ENCODE measurements around the gene KLHL2.
"Not testable (repeated sequence)": the region's sequence is repeated elsewhere in the genome, so short reads cannot be mapped to it uniquely, and the experiment has no call there.

Gene KLHL2

DNA sequence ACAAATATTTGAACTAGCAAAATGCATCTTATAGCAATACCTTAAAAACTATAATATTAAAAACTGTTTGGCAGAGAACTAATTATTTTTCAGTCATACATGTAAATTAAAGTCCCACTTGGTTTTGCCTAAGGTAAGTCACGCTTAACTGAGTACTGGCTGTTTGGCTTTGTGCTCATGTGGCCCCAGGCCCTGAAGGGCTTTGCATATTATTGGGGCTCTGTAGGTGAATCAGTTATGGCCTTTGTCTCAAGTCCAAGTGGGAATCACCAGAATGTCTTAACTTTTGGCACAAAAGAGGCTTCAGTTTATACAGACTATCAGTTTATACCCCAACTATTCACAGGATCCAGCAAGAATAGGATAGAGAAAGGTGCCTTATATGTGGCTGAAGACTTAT, 29.5 kb downstream of the KLHL2 start:
- DNase-seq: not testable (repeated sequence)

DNA sequence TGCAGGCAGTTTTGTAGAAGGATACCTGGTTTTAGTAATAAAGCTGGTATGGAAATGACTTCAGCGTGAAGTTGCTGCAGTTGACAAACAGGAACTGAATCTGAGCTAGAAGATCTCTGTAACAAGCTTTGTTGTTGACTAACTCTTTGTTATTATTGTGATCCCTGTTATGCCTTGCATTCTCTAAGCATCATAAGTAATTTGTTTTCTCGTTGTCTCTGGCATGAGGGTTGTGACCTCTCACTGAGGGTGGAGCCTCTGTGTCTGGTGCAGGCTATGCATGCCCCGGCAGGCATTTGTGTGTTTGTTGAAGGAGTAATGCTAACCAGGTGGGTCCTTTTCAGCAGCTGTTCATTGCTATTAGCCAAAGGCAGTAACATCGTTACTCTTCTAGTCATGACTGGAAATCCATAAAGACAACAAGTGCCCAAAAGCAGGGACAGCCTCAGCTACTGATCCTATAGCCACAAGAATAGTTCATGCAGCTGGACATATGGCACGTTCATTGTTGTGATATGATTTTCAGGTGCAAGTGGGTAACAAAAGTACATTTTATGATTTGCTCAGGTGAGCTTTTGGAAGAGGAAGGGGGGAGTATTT, 30.8 kb downstream of the KLHL2 start:
- DNase-seq: not testable (repeated sequence)

DNA sequence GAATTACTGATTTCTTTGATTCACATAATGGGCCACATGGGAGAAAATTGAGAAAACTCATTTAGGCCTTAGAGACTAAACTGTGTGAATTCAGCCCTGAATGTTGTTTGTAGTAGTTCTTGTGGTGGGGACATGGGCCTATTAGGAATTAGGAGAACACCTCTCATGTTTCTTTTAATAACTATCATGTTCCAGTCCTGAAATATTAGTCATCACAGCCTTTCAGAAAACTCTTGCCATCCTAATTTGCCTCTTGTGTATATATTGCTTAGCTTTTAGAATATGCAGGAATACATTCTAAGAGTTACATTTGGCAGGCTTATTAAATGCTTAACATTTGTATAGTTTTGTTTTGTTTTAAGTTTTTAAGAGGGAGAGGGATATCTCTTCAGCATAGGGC, 33.4 kb downstream of the KLHL2 start:
- not testable (repeated sequence) for DNase-seq

DNA sequence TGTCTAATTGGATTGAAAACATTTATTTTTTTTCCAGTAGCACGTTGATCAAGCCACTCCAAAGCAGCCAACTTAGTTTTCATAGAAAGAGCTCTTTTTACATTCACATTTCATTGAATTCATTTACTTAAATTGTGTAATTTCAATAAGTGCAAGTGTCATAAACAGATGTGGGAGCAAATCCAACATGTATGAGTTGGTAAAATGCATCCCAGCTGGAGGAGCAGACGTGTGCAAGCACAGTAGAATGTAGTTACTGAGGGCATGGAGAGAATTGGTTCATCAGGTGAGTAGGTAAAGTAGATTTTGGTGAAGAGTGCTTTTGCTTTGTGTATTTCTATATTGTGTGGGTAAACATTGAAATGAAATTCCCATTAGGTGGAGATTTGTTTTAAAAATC, 36.8 kb downstream of the KLHL2 start:
- DNase-seq: not testable (repeated sequence)

DNA sequence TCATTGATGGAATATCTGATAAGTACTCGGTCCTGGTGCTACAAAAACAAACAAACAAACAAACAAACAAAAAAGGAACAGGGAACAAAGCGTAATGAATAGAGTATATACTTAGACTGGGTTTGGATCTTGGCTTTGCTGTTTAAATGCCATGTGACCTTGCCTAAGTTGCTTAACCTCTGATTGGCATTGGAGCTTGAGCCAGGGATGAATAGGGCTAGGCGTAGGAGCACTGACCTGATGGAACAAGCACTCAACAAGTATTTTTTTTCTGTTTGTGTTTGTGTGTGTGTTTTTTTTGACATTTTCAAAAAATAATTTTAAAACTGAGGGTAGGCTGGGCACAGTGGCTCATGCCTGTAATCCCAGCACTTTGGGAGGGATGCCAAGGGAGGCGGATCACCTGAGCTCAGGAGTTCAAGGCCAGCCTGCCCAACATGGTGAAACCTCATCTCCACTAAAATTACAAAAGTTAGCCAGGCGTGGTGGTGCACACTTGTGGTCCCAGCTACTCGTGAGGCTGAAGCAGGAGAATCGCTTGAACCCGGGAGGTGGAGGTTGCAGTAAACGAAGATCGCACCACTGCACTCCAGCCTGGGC, 37.3 kb downstream of the KLHL2 start:
- not testable (repeated sequence) for DNase-seq

DNA sequence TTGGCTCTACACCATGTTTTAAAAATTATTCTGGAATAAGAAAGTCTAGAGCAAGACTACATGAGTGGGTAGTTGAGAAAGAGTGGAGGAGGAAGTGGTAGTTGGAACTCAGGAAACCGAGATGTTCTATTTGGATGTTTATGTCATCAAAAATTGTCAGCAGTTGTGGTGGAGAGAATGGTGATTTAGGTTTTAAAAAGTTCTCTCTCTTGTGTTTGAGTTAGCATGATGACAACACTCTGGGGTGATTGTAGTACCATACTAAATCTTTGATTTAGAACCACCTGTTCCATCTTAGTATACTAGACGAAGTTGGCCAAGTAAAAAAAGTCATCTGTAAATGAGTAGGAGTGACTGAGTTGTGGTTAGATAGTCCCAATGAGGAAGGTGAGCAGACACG, 40.7 kb downstream of the KLHL2 start:
- no peak for DNase-seq

DNA sequence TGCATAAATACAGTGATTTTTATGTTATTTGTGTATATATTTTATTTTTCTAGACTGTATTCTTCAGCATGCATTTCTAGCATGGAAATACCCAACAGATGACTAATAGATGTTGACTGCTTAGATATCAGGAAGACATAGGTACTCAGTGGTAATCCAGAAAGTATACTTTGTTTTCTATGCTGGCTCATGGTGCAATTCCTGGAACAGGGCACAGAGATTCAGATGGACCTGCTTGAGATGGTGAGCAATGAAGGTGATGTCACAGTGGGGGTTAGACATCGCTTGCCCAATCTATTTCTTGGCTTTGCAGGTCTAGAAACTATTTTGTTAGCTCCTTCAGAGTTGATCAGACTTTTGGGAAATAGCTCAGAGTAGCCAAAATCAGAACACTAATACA, 41.5 kb downstream of the KLHL2 start:
- DNase-seq: not testable (repeated sequence)

DNA sequence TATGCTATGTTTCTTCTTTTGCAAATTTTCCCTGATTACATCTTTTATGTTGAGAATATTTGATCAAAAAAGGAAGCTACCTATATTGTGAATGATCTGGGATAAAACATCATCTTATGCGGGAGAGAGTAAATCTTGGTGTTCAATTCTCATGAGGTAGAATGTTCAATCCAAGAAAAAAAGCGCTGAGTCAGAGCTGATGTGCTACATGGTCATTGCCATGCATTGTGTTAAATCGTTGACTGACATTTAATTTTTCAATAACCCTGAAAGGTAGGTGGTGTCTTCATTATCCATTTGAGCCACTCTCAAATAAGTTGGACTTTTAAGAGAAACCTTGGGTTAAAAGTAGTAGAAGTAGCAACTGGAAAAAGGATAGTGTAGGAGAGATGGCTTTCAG, 47.4 kb downstream of the KLHL2 start:
- not testable (repeated sequence) for DNase-seq

DNA sequence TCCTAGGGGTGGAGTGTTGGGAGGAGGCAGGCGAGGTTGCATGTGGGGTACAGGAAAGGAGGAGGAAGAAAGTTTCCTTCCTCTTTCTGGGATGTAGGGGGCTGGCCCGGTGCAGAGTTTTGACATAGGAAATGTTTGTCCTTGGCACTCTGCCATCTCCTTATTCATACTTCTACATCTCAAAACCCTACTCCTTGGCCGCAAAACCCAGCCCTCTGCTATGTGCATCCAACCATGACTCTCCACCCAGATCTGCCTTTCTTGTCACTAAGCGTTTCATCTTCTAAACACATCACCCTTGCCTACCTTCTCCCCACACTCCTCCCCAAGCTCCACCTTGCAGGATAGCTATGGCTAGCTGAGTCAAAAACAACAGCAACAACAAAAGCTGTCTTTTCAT, 48.1 kb downstream of the KLHL2 start:
- DNase-seq: peak; percentile 4

DNA sequence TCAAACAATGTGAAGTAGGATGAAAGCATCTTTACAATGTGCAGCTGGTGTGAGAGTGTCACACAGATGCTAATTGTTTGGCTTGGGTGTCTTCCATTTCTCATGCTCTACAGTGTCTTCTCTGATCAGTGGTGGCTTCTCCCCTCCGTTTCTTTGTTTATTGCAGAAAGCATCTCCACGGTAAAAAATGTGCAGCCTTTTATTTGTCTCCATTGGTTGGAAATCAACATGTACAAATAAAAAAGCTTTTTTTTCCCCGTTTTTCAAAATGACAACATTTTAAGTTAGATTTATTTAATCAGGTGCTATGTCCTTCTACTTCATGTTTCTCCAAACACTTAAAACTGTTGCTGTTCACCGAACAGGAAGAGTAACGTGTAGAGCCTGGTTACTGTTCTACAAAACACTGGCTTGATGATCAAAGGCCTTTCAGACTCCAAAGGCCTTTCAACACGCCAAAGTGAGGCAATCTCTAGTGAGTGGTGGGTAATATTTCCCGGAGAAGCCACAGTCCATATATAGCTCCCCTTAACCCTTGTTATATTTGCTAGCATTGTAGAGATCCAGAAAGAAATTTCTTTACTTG, 48.8 kb downstream of the KLHL2 start:
- DNase-seq: not testable (repeated sequence)

DNA sequence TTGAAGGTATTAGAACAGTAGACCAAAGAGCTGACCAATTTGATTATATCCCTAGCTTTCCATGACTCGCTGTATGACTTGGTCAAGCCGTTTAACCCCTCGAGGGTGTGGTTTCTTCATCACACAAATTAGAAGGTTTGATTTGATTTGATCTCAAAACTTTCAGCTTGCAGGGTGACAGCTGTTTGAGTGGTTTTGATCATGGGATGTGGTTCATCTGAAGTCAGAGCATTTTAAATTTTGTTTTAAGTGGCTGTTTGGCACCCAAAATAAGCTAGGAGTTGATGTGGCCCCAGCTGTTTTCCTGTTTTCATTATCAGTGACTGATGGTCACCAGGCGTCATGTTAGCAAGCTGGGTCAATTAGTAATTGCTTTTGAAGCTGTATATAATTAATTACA, 52.4 kb downstream of the KLHL2 start:
- not testable (repeated sequence) for DNase-seq

DNA sequence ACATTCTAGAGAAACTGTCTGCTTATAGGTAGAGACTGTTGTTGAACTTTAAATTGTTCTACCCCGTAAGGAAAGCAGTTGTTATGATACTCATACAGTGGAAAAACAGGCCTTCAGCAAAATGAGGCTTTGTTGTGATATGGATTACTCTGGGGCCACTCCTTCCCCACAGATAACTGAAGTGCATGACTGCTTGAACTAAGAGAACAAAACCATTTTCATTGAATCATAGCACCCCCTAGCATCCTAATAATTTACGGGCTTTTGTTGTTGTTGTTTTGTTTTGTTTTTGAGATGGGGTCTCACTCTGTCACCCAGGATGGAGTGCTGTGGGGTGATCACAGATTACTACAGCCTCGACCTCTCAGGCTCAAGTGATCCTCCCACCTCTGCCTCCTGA, 54.9 kb downstream of the KLHL2 start:
- DNase-seq: not testable (repeated sequence)

DNA sequence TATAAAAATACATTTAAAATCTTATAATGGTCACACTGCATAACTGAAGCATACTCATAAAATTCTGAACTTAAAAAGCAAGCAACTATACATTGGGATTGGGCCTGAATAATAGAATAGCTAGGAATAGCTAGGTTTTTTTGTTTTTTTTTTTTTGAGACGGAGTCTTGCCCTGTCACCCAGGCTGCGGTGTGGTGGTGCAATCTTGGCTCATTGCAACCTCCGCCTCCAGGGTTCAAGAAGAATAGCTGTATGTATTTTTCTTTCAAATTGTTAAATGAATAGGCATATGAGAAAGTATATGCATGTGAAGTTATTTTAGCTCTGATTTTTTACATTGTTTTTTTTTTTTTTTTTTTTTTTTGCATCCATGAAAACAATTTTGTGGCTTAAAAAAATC, 56.1 kb downstream of the KLHL2 start:
- not testable (repeated sequence) for DNase-seq

DNA sequence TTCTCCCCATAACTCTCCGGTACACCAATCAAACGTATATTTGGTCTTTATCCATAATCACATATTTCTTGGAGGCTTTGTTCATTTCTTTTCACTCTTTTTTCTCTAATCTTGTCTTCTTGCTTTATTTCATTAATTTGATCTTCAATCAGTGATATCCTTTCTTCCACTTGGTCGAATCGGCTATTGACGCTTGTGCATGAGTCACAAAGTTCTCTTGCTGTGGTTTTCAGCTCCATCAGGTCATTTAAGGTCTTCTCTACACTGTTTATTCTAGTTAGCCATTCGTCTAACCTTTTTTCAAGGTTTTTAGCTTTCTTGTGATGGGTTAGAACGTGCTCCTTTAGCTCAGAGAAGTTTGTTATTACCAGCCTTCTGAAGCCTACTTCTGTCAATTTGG, 62.6 kb downstream of the KLHL2 start:
- not testable (repeated sequence) for DNase-seq

DNA sequence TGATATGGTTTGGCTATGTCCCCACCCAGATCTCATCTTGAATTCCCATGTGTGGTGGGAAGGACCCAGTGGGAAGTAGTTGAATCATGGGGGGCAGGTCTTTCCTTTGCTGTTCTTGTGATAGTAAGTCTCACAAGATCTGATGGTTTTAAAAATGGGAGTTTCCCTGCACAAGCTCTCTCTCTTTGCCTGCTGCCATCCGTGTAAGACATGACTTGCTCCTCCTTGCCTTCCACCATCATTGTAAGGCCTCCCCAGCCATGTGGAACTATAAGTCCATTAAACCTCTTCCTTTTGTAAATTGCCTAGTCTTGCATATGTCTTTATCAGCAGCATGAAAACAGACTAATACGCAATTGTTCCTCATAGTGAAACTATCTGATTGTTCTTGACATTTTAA, 66.1 kb downstream of the KLHL2 start:
- DNase-seq: not testable (repeated sequence)

DNA sequence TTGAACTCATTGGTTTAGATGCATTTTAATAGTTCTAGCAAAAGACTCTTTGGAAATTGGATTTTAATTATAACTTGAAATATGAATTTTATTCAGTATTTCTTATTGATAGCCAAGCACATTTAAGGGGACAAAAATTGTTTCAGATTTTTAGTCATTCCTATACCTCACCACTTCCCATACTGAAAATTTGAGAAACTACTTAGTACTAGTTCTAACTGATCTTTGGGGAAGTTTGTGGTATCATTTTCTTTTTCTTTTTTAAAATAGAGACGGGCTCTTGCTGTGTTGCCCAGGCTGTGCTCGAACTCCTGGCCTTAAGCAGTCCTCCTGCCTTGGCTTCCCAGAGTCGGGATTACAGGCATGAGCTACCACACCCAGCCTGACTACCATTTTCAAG, 68.0 kb downstream of the KLHL2 start:
- not testable (repeated sequence) for DNase-seq

DNA sequence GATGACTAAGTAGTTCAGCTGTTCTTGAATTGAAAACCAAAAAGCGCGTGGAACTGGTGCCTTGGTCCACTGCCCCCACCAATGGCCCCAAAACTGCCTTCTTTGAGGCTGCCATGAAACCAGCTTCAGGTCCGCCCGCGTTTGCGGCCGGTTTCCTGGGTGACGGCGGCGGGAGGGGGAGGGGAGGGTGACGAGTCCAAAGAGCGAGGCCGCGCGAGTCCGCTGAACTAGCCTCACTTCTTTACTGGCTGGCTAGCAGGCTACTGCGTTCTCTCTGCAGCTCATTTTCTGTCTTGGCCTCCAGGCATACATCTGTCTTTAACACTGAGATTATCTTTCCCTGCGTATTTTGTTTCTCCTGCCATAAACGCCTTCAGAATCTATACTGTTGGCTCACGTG, 72.2 kb downstream of the KLHL2 start:
- DNase-seq: not testable (repeated sequence)

DNA sequence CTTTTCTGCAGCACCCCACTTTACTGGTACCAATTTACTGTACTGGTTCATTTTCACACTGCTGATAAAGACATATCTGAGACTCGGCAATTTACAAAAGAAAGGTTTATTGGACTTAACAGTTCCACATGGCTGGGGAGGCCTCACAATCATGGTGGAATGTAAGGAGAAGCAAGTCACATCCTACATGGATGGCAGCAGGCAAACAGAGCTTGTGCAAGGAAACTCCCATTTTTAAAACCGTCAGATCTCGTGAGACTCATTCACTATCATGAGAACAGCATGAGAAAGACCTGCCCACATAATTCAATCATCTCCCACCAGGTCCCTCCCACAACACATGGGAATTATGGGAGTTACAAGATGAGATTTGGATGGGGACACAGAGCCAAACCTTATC, 77.3 kb downstream of the KLHL2 start:
- not testable (repeated sequence) for DNase-seq

DNA sequence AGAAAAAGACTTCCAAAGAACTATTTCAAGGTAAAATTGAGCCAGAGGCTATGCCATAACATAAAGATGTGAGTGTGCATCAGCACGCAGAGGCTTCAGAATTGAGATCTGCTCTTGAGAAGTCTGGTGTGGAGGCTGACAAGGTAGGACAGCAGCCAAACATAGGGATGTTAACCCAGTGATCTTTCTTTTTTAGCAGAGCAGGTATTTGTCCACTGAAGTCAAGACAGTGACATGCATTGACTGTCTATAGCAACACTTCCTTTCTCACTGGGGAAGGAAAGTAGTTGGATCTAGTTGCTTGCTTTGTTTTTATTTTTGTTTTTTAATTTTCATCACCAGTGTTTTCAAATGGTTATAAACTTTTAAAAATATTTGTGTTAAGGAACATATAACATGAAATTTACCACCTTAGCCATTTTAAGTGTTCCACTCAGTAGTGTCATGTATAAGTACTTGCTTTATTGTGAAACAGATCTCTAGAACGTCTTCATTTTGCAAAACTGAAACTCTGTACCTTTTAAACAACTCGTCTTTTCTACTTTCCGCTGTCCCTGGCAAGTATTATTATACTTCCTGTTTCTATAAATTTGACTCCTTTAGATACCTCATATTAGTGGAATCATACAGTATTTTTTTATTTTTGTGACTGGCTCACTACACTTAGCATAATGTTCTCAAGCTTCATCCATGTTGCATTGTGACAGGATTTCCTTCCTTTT, 79.4 kb downstream of the KLHL2 start:
- not testable (repeated sequence) for DNase-seq

DNA sequence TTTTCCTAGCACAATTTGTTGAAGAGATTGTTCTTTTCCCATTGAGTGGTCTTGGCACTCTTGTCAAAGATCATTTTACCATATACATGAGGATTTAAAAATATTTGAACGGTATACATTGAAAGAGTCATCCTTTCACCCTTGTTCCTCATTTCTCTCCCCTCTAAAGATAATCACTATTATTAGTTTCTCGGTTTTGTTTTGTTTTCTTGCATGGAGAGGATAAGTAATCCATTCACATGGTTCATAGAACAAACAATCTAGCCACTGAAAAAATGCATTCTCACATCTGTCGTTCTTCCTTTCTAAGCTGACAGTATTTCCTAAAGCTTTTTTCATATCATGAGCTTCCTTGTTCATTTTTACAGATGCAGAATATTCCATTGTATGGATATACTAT, 80.9 kb downstream of the KLHL2 start:
- no peak for DNase-seq

DNA sequence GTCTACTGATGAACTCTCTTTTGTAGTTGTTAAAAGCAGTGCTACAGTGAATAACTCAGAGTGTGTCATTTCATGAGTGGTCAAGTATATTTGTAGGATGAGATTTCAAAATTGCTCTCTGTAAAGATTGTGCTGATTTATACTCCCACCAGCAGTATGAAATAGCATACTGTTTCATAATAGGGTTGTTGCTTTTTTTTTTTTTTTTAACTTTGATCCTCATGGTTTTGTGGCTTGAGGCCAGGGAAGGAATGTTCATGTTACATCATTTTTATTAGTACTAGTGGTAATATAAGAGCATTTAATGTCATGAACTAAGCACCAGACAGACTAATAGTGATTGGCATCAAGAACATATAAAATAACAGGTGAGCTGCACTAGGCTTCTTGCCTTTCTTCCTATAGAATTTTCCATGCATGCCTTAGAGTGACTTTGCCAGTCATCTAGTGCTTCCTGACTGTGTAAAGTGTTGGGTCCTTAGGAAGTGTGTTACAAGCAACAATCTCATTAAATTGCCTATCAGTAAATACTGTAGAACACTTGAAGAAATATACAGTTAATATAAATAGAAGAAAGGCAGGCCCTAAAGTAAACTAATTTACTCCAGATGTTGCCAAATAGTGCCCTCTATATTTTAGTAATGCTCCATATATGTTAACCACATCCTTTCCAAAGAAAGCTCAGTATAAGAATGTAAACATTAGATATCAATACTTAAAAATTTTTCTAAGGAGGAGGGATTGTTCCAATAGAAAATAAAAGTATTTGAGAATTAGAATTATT, 81.5 kb downstream of the KLHL2 start:
- no peak for DNase-seq

DNA sequence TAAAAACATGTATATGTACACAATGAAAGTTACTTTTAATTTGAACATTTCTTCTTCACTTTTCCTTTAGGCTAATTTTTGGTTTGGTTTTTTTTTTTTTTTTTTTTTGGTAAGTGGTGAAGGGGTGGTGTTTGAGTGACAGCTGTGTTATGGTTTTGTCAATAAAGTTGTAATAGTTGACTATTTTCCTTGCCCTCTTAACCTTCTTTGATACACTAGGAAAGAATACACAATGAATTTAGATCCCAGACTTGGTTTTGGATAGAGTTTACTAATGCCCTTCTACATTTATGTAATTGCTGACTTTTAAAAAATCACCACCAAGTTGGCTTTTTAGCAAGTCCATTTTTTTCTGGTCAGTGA, 82.0 kb downstream of the KLHL2 start:
- no peak for DNase-seq

DNA sequence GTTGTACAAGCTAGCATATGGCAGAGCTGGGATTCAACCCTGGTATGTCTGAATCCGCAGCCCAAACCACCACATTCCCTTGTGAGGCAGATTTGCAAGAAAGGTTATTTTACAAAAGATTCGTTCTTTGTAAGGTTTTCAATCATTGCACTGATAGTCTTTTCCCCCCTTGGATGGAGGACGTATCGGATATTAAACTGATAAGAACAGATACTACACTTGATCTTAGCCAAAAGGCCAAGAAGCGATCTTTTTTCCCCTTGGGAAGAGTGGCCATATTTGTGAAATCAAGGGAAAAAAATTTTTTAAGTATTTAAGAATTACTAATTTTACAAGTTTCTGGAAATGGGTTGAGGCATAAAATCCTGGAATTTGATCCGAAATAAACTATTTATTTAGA, 85.7 kb downstream of the KLHL2 start:
- no peak for DNase-seq
